Esophagus squamous epithelium (tissue), 4 donors: ENCODE data around the gene ABCB10.

Experiments used
- CTCF ChIP-seq, 6 experiments: fragments of 450-650 bp in 4 of 6; fragments of 200-600 bp in 2 of 6; sonication (generic) in 2 of 6; IDR thresholded peaks; one replicate each; pipeline ENCODE4 v1.5.1; 2016 to 2019; ENCODE audit warnings: antibody characterized with exemption in 6 of 6, mild to moderate bottlenecking in 4 of 6, moderate library complexity in 4 of 6
- POLR2A ChIP-seq, 4 donors: fragments of 450-650 bp; IDR thresholded peaks; one replicate each; pipeline ENCODE4 v1.6.1; 2017; ENCODE audit warnings: antibody characterized with exemption in 4 of 4, mild to moderate bottlenecking in 4 of 4, moderate library complexity in 3 of 4

GRCh38 chr1:229535230-229535629 is 23.3 kb downstream of the ABCB10 start:
- TF ChIP-seq CTCF (IDR thresholded peaks at IDR 0.05): no peak
- TF ChIP-seq POLR2A (IDR thresholded peaks at IDR 0.05): no peak
